GM12873 (cell line): ENCODE data around the gene C2orf76.

ENCODE experiments used
- TF ChIP-seq, protein P1 (sequence below): IDR thresholded peaks from 2 replicates; pipeline ENCODE4 v1.5.1; 2012; ENCODE audit warnings: low read depth, mild to moderate bottlenecking, moderate library complexity, low read length, control low read depth; ENCODE audit not compliant: insufficient read depth; ENCODE audit errors: missing control alignments

The C2orf76 gene

DNA sequence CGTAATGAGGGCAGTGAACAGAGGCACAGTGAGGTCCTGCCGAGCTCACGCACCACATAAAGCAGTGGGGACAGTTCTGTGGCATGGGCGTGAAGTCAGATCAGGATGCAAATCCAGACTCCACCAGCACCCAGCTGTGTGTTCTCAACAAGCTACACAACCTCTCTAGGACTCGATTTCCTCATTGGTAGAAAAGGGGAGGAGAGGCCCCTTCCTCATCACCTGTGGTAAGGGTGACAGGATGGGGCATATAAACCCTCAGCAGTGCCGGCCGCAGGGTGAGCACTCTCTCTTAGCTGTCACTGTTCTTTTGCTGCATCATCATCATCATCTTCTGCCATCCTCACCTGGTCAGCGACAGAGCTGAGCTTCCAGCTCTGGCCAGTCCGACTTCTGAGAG lies 54.8 kb downstream of the C2orf76 start:
- TF ChIP-seq, protein P1, sequence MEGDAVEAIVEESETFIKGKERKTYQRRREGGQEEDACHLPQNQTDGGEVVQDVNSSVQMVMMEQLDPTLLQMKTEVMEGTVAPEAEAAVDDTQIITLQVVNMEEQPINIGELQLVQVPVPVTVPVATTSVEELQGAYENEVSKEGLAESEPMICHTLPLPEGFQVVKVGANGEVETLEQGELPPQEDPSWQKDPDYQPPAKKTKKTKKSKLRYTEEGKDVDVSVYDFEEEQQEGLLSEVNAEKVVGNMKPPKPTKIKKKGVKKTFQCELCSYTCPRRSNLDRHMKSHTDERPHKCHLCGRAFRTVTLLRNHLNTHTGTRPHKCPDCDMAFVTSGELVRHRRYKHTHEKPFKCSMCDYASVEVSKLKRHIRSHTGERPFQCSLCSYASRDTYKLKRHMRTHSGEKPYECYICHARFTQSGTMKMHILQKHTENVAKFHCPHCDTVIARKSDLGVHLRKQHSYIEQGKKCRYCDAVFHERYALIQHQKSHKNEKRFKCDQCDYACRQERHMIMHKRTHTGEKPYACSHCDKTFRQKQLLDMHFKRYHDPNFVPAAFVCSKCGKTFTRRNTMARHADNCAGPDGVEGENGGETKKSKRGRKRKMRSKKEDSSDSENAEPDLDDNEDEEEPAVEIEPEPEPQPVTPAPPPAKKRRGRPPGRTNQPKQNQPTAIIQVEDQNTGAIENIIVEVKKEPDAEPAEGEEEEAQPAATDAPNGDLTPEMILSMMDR: no peak

DNA sequence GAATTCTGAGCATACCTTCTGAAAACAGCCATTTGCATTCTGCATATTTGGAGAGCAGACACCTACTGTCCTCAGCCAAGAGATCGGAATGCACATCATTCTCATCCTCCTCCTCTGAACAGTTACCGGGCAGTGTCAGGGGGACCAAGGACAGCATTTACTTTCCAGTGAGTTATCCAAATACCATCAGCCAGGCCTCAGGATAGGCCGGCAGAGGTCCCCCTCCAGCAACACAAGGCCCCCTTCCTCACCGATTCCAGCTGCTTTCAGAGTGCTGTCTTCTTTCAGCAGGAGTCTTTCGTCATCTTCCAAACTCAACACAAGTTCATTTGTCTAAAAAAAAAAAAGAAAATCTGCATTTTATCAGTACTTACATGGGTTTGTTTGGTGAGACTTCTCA lies 55.3 kb downstream of the C2orf76 start:
- TF ChIP-seq, protein P1: no peak

DNA sequence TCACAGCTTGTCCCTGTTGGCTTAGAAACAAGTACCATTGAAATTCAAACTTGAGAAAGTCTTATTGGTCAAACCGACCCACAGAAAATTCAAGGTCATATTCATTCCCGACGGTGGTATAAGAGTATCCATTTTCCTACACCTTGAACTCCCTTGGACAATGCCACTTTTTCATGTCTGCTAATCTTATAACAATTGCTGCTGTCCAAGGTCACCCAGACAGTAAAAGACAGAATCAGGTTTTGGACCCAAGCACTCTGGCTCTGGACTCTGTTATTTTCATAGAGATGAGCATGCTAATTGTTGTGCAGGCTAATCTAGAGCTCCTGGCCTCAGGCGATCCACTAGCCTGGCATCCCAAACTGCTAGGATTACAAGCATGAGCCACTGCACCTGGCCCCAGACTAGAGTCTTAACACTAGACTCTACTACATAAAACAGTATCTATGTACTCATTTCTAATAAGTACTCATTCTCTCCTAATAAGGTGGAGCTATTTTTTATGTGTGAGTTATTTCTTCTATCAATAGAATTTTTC lies 57.8 kb downstream of the C2orf76 start:
- TF ChIP-seq, protein P1: no peak

DNA sequence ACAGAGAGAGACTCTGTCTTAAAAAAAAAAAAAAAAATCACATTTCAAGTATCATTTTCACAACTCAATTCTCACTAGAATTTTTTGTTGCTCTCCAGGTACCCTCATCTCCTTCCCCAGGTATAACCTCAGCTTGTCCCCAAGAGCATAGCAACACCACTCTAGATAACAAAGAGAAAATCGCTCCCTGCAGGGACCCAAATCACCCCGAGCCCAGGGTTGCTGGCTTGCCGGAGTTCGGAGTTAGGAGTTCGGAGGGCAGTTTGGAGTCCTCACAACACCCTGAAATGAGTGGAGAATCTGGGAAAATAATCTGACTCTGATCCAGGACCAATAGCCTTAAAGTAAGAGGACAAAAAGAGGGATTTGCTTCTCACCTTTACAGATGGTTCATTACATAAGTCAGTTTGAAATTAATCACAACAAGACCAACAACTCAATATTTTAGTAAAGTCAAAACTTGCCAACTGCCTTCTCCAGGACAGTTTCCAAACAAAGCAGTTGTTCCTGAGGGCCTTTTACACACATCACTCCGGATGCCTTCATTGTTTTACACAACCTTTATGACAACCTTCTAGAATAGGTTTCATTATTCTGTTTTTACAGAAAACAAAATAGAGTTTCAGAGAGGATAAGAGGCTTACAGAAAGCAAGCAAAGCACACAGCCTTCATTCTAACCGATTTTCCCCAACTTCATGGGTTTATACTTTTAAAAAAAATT lies 59.1 kb downstream of the C2orf76 start:
- TF ChIP-seq, protein P1: no peak

DNA sequence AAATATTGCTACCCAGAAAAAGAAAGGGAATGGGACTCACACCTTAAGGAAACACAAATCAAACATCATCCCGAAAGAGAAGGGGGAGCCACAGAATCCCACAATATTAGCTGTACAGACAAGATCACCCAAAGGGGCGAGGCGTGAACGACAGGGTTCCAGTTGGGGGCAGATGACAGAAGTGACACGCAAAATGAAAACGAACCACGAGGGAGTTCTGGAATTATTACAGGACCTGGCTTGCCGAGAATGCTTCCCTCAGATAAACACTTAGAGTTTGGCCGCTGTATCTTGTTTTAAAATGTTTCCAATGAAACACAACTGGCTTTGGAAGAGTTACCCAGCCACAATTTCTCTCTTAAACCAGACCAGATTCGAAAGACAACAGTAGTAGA lies 60.4 kb downstream of the C2orf76 start:
- TF ChIP-seq, protein P1: no peak

DNA sequence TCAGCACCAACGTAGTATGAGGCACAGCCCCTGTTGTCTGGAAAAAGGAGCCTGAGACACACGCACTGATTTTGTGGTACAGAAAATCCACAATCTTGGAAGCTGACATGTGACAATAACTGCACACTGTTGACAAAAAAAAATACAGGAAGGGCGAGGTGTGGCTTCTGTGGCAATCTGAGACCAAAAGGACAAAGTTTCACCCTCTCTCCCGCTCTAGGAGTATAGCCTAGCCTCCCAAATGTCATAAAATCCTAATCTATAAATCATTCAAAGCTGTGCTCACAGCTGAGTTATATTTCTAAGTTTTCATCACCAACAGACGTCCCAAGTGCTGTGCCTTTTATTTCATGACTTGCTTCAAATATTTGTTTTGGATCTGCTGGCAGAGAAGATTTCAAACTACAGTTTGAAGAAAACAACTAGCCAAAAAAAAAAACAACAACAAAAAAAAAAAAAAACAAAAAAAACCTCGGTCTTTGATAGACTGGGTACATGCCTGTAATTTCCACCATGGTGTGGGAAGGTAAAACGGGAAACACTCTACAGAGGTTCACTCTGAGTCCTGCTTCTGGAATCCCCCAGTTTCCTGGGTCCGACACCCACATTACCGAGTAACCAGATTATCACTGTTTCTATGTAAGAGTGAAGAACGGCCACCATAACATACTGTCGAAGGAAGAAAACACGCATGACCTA lies 61.0 kb downstream of the C2orf76 start:
- TF ChIP-seq, protein P1: no peak

DNA sequence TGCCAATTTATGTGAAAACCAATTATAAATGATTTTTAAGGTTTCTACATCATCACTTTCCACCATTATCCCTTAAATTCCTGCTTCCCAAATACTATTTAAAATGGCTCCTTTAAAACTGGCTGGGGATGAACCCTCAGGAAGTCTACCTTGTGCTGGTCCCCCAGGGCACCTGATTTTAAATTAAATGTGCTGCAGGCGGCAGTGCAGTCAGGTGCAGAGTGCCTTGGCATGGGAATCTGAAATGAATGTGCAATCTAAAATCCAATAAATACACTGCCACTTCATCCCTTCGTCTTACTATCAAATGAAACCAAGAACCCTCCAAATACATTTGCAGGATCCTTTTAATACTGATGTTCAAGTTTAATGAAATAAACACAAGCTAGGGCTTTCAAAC lies 61.8 kb downstream of the C2orf76 start:
- TF ChIP-seq, protein P1: no peak
